Vagina (tissue), 2 donors: ENCODE data around the gene FRMD4A.

ENCODE experiments used
- POLR2A ChIP-seq, 2 donors: fragments of 450-650 bp; IDR thresholded peaks; one replicate each; pipeline ENCODE4 v1.6.1; 2017; ENCODE audit warnings: antibody characterized with exemption in 2 of 2, mild to moderate bottlenecking in 2 of 2, moderate library complexity in 2 of 2
- TF ChIP-seq, protein P1 (sequence below), 3 experiments: fragments of 450-650 bp in 2 of 3; fragments of 200-600 bp in 1 of 3; sonication (generic) in 1 of 3; IDR thresholded peaks; one replicate each; pipeline ENCODE4 v1.5.1; 2017 to 2019; ENCODE audit warnings: antibody characterized with exemption in 3 of 3, mild to moderate bottlenecking in 2 of 3, moderate library complexity in 2 of 3

- TF ChIP-seq, protein P1, sequence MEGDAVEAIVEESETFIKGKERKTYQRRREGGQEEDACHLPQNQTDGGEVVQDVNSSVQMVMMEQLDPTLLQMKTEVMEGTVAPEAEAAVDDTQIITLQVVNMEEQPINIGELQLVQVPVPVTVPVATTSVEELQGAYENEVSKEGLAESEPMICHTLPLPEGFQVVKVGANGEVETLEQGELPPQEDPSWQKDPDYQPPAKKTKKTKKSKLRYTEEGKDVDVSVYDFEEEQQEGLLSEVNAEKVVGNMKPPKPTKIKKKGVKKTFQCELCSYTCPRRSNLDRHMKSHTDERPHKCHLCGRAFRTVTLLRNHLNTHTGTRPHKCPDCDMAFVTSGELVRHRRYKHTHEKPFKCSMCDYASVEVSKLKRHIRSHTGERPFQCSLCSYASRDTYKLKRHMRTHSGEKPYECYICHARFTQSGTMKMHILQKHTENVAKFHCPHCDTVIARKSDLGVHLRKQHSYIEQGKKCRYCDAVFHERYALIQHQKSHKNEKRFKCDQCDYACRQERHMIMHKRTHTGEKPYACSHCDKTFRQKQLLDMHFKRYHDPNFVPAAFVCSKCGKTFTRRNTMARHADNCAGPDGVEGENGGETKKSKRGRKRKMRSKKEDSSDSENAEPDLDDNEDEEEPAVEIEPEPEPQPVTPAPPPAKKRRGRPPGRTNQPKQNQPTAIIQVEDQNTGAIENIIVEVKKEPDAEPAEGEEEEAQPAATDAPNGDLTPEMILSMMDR (IDR thresholded peaks at IDR 0.05): no peak
- TF ChIP-seq POLR2A (IDR thresholded peaks at IDR 0.05): no peak
Measured at GRCh38 chr10:13882119-13882711, 448.5 kb downstream of the FRMD4A start.
